ENCODE data around the gene TENM4.

The TENM4 gene

DNA sequence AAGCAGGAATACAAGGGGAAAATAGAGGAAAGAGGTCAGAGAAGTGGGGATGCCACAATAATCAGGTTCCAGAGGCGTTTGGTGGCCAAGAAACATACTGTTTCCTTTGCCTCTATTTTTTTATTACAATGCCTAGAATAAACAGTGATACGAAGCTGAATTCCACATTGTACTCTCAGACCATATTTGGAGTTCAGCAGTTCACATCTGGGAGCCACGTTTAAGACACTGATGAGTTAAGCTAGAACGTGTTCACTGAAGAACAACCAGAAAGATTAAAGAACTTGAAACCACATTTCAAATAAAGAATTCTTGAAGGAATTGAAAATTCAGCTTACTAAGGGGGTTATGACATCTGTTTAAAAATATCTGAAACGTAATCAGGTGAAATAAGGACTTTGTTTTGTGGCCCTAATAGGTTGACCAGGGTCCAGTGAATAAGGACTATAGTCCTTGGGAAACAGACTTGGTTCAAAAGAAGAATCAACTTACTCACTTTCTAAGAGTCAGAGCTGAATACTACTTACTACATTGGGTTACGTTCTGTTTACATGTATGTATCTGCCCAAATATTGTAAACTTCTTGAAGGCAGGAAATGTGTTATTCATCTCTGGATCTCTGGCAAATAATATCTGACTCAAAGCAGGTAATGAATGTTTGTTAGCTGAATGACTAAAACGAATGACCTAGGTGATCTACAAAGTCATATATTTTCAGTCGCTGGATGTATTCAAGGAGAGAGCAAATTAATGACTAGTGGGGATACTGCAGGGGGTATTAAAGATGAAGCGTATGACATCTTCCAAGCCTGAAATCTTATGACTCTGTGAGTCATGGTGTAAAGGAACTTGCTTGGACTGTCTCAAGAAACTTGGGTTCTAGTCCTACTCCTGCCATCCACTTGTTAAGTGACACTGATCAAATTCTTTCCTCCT is 619.2 kb downstream of the TENM4 start:
- no peak for DNase-seq

DNA sequence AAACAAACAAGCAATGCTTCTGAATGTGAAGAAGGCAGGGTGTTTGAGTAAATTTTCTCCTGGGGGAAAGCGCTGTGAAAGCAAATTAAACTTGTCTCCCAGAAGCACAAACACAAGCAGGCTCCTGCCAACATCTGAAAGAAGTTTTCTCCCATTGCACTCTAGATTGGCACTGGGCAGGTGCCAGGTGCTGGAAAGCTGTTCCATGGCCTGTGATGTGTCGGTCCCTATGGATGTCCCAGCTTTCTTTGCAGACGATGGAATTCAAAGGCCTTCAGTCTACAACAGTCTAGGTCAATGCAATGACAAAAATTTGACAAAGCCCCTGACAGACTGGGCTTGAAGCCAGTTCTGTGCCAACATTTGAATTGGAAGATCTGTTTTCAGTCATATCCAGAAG is 620.1 kb downstream of the TENM4 start:
- no peak for DNase-seq

DNA sequence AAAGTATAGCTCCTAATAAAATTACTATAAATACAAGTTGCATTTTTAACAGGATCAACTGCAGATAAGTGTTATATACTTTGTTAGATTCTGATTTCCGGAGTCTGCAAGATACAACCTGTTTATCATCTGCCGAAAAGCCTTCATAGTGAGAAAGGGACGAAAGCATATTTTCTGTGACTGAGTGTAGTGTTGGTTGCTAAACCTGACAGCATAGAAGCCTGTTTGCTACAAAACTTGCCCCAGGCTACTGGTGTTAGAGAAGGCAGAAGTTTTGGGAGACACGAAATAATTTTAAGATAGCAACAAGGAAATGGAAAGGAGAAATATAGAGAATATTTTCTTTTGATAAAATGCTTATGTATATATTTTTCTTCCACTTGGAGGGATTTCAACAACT is 622.6 kb downstream of the TENM4 start:
- DNase-seq = no peak

DNA sequence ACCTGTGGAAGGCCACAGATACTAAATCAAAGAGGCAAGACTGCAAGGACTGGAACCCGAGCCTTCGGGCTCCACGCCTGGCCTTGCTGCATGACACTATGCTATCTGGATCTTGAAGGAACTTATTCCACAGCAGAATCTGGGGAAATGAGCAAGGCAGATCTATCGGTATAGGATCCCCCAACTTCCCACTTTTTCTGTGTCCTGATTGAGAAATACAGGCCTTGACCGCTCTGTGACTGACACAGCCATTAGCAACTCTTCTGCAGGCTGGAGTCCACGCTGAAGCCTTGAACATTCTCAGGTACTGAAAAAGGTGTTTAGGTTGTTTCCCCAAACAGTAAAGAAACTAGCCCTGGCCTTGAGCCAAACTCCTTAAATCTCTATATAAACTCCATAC is 625.0 kb downstream of the TENM4 start:
- no peak for DNase-seq

DNA sequence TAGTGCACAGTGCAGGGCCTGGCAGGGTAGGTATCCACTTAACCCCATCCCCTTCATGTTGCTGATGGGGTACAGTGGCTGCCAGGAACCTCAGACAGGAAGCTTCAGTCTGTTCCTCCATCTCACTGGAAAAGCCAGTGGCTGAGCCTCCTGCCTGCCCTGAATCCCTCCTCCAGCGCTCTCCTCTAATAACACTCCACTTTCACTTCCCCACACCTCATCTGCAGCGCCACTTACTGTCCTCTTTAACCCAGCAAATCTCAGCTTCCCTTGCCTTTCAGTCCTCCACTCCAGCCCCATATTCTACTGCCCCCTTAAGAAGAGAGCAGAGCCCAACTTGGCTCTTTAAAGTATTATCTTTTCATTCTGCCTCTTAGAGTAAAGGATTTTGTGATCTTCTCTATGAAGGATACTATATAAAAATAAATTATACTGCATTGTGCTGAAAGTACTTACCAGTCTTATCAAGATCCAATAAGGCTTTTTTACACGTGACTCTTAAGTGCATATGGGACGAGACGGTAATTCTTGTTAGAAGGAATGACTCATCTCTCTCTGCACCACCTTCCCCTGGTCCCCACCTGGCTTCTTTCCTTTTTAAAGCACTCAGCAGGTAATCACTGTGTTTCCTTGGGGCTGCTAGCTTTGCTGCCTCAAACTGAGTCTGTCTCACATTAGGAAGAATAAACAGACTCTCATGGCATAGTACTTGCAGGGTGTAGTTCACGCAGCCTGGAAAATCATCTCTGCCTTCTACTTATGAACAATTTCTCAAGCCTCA is 628.1 kb downstream of the TENM4 start:
- DNase-seq = no peak

DNA sequence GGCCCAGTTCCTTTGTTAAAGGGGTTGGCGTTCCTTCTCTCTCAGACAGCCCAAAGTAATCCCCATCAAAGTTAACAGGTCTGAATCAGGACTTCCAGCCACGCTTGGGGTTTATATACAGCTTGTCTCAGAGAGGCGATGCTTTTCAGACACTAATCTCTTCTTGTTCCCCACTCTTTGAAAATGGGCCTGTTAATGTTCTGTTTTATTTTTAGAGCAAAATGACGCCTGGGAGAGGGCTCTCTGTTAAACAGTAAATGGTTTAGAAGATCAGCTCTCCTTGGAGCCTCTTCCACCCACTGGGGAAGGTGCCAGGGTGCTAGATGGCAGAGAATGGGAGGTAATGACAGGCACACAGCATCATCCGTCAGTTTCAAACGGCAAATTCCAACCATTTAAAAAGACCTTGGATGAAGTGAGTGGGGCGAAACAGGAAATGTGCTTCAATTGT is 630.2 kb downstream of the TENM4 start:
- DNase-seq = no peak

DNA sequence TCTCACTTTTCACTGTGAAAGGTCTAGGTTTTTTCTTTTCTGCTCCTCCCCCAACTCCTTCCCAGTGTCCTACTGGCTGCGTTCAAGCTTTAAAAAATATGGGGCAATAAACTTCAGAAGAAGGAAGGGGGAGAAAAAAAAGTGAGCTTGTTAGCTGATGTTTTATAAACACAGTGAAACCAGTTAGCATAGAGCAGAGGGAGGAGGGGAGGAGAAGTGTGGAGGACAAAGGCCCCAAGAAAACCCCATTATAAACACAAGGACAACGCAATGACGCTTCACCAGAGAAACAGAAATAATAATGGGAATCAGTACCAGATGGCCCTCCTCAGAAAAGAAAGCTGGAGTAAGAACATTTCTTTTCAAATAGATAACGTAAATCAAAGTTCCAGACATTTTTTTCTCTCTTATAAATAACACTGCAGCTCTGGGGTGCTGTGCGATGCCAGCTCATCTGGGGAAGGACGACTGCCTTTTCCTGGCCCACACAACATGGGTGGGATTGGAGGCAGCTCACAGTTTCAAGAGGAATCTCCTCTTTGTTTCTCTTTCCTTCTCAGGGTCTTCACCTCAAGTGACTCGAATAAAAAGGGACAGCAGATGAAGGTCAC is 630.8 kb downstream of the TENM4 start:
- no peak for DNase-seq

DNA sequence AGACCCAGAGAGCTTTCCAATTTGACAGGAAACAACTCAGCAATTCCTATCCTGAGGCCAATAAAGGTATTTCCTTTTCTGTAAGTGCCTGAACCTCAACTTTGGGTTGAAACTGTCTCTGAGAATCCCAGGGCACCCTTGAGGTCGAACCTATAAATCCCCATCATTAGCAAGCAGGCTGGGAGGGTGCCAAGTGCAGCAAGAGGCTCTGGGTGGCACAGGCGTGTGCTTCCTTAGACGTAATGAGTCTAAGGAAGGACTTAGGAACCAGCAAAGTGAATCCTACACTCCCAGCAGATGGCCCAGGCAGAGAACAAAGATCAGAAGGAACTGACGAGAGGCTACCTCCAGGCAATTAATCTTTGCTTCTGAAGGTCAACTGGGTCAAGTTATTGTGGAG is 631.9 kb downstream of the TENM4 start:
- DNase-seq = no peak

DNA sequence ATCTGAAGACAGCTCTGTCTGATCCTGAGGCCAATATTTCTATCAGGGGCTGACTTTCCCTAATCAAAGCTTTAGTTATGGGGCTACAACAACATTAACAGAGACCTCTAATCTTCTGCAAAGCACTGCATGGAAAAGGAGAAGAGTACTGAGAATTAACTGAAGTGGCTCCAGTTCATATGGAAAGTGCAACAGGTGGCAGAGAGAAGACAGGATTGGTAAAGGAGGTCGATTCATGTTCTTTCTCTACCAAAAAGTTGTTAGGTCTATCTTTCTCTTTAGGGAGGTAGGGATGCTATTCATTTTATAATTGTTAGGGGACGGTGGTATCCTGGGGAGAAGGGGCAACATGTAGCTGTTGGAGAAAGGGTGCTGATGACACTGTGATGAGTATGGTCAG is 633.5 kb downstream of the TENM4 start:
- no peak for DNase-seq

DNA sequence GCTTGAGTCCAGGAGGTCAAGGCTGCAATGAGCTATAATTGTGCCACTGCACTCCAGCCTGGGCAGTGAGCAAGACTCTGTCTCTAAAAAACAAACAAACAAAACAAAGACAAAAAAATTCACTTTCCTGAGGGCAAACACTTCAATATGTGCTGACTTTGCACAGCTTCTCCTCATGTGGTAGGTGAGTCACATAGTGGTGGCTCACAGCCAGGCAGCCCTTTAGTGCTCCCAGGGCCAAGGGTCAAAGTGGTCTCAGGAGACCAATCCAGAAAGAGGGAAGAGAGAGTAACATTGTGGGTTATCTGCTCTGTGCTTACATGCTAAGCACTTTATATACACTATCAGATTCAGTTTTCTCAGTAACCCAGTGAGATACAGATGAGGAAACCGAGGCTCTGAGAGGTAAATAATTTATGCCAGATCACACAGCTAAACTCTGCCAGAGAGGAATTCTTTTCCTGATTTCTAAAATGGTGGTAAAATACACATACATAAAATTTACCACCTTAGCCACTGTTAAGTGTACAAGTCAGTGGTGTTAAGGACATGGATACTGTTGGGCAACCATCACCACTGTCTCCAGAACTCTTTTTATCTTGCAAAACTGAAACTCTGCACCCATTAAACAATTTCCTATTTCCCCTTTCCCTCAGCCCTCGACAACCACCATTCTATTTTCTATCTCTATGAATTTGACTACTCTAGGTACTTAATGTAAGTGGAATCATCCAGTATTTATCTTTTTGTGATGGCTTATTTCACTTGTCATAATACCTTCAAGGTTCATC is 634.4 kb downstream of the TENM4 start:
- DNase-seq = no peak

DNA sequence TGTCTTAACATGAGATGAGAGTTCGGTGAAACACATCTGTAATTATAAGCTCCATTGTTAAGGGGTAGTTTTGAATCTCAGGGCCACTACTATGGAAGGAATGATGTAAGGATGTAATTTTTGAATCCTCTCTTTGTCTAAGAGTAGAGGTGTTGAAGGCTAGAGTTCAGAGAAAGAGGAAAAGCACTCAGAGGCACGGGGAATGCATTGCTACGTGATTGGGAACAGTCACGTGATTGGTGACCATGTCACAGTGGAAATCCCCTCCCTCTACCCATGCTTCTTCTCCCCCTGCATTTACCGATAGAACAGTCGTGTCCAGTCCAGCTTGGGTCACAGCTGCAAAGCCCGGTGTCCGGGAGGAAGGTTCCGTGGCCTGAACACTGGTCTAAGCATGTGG is 635.8 kb downstream of the TENM4 start:
- DNase-seq = no peak

DNA sequence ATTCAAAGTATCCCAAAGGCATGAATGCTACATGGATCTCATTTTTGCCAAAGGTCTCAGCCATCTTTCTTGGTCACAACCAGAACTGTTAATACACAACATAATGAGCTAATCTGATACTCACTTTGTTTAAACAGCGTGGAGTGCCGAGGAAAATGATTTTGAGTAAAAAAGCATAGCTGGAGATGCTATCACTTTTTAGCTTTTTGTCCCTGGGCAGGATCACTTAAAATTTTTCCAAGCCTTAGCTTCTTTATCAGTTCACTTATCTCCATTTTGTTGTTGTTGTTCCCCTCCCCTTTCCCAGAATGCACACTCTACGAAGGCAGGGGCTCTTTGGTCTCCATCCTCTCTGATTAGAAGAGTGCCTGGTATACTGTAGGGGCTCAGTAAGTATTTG is 636.8 kb downstream of the TENM4 start:
- DNase-seq = no peak

DNA sequence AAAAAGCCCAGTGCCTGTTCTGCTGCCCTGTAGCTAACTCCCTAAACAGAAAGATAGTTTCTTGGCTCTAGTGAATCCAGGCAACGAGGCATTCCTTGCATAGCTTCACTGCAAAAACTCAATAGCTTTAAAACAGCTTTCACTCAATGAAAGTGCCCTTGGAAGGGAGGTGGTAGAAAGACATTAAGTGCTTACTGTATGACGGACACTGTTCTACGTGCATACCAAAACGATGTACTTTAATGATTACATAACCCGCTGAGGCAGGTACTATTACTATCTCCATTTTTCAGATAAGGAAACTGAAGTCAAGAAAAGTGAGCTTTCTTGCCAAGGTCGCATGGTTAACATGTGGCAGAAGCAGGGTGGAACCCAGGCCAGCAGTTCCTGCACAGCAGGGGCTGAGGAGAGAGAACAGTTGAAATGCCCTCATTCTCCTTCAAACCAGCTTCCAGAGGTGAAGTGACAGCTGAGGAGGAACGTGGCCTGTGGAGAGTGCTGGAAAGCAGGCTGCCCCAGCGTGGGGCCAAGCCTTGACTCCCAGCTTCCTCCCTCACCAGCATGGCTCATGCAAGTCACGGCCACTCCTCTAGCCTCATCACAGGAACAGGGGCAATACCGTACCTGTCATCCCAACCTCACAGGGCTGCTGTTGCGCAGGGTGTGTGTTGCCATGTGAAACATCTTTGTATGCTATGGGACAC is 638.6 kb downstream of the TENM4 start:
- DNase-seq = no peak

DNA sequence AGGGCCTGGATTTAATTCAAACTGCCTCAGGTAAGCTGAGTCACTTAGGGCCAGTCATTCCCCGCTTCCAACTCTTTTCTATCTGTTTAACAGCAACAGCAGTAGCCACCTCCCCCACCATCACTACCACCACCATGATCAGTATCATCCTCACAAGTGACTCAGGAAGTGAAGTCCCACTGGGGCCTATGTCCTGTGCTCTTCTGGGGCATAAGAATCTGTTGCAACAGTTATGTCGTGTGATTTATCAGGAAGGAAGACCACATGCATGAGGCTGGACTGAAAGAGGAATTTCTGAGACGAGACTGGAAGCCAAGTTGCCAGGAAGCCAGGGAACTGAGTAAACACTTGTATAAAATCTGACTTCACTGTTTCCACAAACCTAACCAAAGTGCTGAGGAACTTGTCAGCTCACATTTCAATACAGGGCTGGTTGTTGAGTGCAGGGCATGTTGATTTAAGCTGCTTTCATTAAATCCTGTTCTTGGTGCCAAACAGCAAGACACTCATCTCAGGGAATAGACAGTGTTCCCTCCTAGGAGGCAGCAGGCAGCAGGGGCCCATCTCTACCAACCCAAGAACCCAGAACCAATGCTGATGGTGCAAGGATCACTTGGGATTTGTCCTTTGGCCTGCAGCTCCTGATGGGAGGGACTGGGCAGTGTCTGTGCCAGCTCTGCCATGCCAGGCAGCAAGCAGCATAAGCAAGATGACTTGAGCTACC is 639.5 kb downstream of the TENM4 start:
- DNase-seq = peak; percentile 83

DNA sequence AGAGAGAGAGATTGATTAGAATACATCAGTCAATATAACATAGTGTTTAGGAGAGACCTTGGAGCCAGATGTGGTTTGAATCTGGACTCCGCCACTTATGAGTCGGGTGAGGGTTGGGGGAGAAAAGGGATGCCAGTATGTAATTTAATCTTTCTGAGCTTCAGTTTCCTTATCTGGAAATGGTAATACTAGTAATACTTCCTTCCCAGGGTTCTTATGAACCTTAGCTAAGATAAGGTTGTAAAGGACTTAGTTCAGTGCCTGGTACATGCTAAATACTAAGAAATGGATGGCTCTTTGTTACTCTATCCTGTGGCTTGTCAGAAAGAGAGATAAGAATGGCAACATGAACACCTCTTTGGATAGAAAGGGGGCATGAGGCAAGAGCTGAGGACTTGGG is 640.1 kb downstream of the TENM4 start:
- no peak for DNase-seq

DNA sequence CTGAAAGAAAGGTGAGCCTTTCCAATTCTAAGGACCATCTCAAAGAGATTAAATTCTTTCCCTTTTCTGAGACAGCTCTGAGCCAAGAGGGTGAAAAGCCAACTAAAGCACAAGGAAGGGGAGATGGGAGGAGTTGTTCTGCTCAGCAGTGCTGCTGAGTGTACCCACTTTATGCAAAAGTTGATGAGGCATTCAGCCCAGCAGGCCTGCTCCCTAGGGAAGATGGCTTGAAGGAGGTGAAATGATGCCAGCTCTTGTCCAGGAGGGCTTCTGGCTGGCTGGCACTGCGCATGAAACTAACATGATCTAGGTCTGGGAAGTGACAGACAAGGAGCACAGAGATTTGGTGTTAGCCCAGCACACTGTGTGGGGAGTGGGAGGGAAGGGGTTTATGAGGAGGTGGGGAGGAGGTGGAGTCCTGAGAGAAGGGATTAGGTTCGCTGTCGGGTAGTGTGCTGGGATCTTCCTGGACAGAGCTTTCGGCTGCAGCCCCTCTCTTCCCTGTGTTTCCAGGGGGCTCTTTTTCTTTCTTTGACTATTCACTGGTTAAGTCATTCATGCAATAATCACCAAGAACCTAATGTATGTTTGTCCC is 640.6 kb downstream of the TENM4 start:
- DNase-seq = no peak

DNA sequence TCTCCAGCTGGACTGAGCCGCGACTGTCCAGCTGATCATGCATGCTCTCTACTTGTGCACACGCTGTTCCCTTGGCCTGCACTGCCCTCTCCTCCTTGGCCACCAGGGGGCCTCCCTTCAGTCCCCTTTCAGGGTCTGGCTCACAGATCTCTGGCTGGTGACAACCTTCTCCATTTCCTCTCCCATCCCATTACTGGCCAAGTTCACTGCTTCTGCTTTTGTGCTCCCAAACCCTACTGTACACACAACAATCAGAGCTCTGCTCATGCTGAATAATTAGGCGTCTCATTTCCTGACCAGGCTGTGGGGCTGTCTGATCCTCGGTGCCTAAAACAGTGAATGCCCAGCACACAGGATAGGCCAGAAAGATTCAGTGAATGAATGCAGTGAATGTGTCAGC is 642.2 kb downstream of the TENM4 start:
- peak; percentile 72 for DNase-seq

DNA sequence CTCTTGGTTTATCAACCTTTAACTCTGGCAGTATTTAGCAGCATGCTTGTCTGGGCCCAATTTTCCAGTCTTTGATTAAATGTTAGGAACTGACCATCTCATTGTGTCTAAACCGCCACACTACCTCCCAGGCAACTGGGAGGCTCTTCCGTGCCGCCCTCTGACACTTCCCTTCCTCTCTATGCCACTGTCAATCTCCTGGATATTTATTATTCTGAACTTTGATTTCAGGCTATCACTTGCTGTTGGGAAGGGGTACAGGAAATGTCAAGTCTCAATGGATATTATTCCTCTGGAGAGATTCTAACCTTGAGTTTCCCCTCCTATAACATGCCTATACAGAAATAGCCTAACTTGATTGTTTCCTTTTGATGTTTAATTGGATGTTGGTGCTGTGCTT is 643.3 kb downstream of the TENM4 start:
- DNase-seq = no peak

DNA sequence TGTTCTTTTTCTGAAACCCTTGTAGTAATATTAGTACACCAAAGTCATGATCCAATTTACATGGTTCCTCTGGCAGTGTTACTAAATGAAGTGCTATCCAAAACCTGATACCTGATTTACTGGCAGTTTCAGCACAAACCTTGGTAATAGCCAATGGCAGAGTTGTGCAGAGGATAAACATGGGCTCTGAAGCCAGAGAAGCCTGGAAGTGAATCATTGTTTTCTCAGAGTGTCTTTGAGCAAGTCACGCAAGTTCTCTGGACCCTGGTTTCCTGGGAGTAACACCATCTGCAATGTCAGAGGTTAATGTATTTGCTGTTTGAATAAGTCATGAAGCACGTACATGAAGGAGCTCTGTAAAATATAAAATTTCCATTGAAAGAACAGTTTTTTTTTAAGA is 643.9 kb downstream of the TENM4 start:
- no peak for DNase-seq

DNA sequence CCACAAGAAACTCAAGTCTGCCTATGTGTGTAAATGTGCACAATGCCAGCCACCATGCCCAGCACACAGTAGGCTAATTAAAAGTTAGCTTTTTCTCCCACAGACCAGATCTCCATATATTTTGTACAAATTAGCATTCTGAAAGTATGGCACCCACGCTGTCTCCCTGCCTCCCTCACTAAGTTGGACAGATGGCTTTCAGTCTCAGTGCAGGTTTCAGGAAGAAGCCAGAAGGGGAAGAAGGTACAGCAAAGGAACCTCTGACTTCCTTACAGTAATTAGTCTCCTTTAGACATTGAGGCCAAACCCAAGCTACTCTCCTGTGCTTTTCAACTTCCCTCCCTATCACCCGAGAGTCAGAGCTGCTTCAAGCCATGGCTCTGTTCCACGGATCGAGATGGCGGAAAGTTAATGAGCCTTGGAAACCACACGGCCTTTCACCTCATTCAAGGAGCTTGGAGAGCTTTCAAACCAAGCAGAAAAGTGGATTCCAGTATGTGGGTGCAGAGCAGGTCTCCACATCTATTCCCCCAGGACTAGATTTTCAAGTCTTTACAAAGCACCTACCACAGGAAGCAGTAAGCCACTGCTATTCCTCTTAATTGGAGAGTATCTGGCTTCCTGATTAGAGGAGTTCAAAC is 645.1 kb downstream of the TENM4 start:
- no peak for DNase-seq

DNA sequence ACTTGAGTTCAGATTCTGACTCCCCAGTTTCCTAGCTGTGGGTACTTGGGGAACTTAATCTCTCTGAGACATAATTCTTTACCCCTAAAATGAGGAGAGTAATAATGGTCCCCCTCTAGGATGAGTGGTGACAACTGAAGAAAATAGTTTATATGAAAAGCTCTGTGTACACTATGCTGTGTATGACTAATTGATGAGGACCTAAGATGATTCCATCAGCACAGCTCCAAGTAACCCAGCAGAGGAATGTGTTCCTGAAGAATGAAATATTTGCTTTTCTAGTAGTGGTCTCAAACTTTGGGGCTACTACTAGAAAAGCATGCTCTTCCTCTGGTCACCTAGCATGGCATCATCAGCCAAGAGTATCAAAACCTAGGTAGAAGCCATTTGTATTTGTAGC is 648.9 kb downstream of the TENM4 start:
- no peak for DNase-seq

Data from femur (tissue), 1 donor.